ENCODE results near the gene BACE2. TPM values are rescaled to one million over a fixed set of nuclear protein-coding genes. Genes with fewer than 3 reads are reported as not detected.

Gene BACE2
- polyA plus RNA-seq, 1 donor from 2014 or later, result 0.32 TPM

GRCh38 chr21:41170442-41170841 lies 2.5 kb downstream of the BACE2 start:
- H3K4me2 ChIP-seq (ENCODE audit: low read length), result no peak overlapping the region
- H3K27ac ChIP-seq (ENCODE audit: low read length), result no peak overlapping the region
- no peak overlapping the region for H3K4me3 ChIP-seq (ENCODE audit: low read length)
- no peak overlapping the region for H3K9ac ChIP-seq (ENCODE audit: low read length)
- H3K36me3 ChIP-seq (ENCODE audit: insufficient read depth, low read length), result no peaks in the 10 kb centered on the region
- H3F3A ChIP-seq (ENCODE audit: insufficient read depth, low read length, poor library complexity, severe bottlenecking), result no peaks in the 10 kb centered on the region
- no peak overlapping the region for H2AFZ ChIP-seq (ENCODE audit: low read depth, low read length)
- H3K27me3 ChIP-seq (ENCODE audit: insufficient read depth, low read depth, low read length), result peaks cover 45% of the 10 kb centered on the region
- no peaks in the 10 kb centered on the region for H3K9me3 ChIP-seq (ENCODE audit: low read length)
- no peaks in the 10 kb centered on the region for H3K9me2 ChIP-seq (ENCODE audit: insufficient read depth, low read length)
- H4K20me1 ChIP-seq (ENCODE audit: insufficient read depth), result no peaks in the 10 kb centered on the region
- H3K79me2 ChIP-seq (replicated peaks; ENCODE audit: insufficient read depth, low read length), result no peaks in the 10 kb centered on the region
- TF ChIP-seq POLR2AphosphoS5 (IDR thresholded peaks at IDR 0.05), result no peak
- no peak for TF ChIP-seq TAF1 (IDR thresholded peaks at IDR 0.05; ENCODE audit: low read depth)
- no peak for TF ChIP-seq EZH2 (IDR thresholded peaks at IDR 0.05; ENCODE audit: borderline replicate concordance, insufficient read depth, low read length, poor library complexity, severe bottlenecking)
- TF ChIP-seq EP300 (conservative IDR thresholded peaks at IDR 0.05; ENCODE audit: poor library complexity, severe bottlenecking), result no peak
- TF ChIP-seq, protein P1, sequence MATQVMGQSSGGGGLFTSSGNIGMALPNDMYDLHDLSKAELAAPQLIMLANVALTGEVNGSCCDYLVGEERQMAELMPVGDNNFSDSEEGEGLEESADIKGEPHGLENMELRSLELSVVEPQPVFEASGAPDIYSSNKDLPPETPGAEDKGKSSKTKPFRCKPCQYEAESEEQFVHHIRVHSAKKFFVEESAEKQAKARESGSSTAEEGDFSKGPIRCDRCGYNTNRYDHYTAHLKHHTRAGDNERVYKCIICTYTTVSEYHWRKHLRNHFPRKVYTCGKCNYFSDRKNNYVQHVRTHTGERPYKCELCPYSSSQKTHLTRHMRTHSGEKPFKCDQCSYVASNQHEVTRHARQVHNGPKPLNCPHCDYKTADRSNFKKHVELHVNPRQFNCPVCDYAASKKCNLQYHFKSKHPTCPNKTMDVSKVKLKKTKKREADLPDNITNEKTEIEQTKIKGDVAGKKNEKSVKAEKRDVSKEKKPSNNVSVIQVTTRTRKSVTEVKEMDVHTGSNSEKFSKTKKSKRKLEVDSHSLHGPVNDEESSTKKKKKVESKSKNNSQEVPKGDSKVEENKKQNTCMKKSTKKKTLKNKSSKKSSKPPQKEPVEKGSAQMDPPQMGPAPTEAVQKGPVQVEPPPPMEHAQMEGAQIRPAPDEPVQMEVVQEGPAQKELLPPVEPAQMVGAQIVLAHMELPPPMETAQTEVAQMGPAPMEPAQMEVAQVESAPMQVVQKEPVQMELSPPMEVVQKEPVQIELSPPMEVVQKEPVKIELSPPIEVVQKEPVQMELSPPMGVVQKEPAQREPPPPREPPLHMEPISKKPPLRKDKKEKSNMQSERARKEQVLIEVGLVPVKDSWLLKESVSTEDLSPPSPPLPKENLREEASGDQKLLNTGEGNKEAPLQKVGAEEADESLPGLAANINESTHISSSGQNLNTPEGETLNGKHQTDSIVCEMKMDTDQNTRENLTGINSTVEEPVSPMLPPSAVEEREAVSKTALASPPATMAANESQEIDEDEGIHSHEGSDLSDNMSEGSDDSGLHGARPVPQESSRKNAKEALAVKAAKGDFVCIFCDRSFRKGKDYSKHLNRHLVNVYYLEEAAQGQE (IDR thresholded peaks at IDR 0.05; ENCODE audit: borderline replicate concordance), result no peak
- TF ChIP-seq RAD21 (conservative IDR thresholded peaks at IDR 0.05), result peak; percentile 24
- peak; percentile 20 for TF ChIP-seq SMC3 (conservative IDR thresholded peaks at IDR 0.05; ENCODE audit: poor library complexity)
- peak; percentile 61 for TF ChIP-seq CTCF (IDR thresholded peaks at IDR 0.05; ENCODE audit: poor library complexity, severe bottlenecking)
- no peak for TF ChIP-seq MXI1 (conservative IDR thresholded peaks at IDR 0.05; ENCODE audit: poor library complexity, severe bottlenecking)

DNA sequence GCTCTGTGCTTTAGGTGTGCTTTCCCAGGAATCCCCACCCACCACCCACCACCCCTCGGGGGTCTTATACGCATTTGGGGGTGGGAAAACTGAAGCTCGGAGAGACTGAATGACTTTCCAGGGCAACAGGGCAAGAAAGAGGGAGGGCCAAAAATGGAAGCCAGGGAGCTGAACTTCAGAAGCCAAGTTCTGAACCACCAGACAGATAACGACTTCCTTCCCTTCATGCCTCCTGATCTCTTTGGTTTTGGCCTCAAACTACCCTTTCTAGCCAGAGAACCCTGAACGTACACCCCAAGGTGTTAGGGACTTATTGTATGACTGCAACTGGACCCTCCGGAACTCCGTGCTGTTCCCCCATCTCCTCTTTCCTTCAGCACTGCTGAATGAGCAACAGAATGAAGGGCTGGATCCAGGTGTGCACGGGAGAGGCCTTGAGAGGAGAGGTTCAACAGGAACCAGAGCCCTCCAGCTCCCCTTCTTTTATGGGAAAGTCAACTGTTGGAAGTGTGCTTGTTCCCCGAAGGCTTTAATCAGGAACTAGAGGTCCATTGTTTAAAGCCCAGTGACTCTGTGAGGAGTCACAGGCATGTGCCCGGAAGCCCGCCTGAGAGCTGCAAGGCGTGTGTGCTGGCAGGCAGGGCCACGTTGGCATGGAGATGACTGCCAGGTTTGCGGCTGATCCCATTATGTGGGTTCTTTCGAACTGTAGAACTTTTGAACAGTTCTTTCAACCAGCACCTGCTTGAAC lies 3.1 kb downstream of the BACE2 start:
- no peak overlapping the region for H3K4me2 ChIP-seq (ENCODE audit: low read length)
- H3K27ac ChIP-seq (ENCODE audit: low read length), result no peak overlapping the region
- no peaks in the 10 kb centered on the region for H3K36me3 ChIP-seq (ENCODE audit: insufficient read depth, low read length)
- H4K20me1 ChIP-seq (ENCODE audit: insufficient read depth), result no peaks in the 10 kb centered on the region
- H3K79me2 ChIP-seq (replicated peaks; ENCODE audit: insufficient read depth, low read length), result no peaks in the 10 kb centered on the region
- no peaks in the 10 kb centered on the region for H3F3A ChIP-seq (ENCODE audit: insufficient read depth, low read length, poor library complexity, severe bottlenecking)
- H3K9ac ChIP-seq (ENCODE audit: low read length), result no peak overlapping the region
- no peak overlapping the region for H2AFZ ChIP-seq (ENCODE audit: low read depth, low read length)
- no peak overlapping the region for H3K4me3 ChIP-seq (ENCODE audit: low read length)
- H3K9me2 ChIP-seq (ENCODE audit: insufficient read depth, low read length), result no peaks in the 10 kb centered on the region
- H3K27me3 ChIP-seq (ENCODE audit: insufficient read depth, low read depth, low read length), result peaks cover 42% of the 10 kb centered on the region
- H3K9me3 ChIP-seq (ENCODE audit: low read length), result no peaks in the 10 kb centered on the region
- TF ChIP-seq EP300 (conservative IDR thresholded peaks at IDR 0.05; ENCODE audit: poor library complexity, severe bottlenecking) (no peak), TAF1 (IDR thresholded peaks at IDR 0.05; ENCODE audit: low read depth) (no peak)
